Stimulated activated naive CD8-positive, alpha-beta T cell treated with anti-CD3 and anti-CD28 coated beads, Interleukin-15, Interleukin-2, amounts not matched to agents 100 U/mL and 50 U/mL, for 24 hours (primary cell): ENCODE data around the gene UBE3B.
"Not testable (repeated sequence)": the region's sequence is repeated elsewhere in the genome, so short reads cannot be mapped to it uniquely, and the experiment has no call there.

ENCODE experiments used
- ATAC-seq: fragments of 150-1000 bp; cut with Tn5 transposase; one replicate; pipeline ENCODE4 v1.10.0; 2021
- DNase-seq: peaks from one replicate; pipeline ENCODE4 v3.0.0; 2021

Gene UBE3B

DNA sequence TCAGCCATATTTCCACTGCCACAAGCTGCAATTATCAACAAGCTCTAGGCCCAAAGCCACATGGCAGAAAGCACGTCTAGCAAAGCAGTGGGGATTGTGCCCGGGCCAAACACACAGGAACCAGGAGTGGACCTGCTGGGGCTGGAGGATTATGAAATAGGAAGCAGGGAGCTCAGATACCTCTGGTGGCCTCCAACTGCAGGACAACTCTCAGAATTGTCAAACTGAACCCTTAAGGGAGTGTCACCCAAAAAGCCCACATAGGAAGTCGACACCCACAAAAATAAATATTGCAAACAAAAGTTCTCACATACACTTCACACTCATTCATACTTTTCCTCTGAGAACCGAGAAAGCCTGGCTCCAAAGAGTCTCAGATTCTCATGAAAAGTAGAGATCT lies 26.5 kb upstream of the UBE3B start:
- DNase-seq (no peak), ATAC-seq (no peak)

DNA sequence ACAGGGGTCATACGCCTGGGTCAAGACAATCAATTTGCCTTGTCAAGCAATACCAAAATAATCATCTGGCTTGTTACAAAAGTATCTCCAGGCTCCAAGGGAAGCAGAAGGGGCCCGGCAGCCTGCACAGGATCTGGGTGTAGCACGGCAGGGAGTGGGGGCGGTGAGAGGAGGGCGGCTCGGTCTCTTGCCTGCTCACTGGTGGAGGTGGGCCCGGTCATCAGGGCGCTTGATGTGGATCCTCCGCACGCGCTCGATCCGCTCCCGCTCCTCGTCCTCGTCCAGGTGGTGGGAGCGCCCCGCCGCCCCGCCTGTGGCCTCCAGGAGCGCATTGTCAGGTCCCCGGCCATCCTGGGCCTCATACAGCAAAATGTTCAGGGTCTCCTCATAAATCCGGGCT lies 26.0 kb upstream of the UBE3B start:
- ATAC-seq (no peak), DNase-seq (no peak)

- DNase-seq (no peak), ATAC-seq (no peak)
Measured at GRCh38 chr12:109452489-109452888, 24.9 kb upstream of the UBE3B start.

- DNase-seq = no peak
- no peak for ATAC-seq
Measured at GRCh38 chr12:109455706-109456105, 21.7 kb upstream of the UBE3B start.

DNA sequence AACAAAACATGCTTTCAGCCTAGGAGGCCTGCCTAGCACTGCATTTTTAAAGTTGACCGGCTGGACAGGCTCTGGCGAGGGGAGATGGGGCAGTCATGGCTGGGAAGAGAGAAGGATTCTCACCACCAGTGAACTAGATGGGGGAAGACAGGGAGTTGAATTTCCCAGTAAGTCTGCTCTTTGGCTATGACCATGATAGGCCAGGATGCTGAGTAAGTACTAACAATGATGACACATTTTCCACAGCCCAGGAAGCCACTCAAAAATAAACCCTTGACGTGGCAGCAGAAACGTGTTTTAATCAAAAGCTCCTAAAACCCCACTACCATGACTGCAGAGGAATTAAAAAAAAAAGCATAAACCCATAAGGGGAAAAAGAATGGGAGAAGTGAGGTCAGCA lies 19.3 kb upstream of the UBE3B start:
- no peak for ATAC-seq
- DNase-seq = no peak

DNA sequence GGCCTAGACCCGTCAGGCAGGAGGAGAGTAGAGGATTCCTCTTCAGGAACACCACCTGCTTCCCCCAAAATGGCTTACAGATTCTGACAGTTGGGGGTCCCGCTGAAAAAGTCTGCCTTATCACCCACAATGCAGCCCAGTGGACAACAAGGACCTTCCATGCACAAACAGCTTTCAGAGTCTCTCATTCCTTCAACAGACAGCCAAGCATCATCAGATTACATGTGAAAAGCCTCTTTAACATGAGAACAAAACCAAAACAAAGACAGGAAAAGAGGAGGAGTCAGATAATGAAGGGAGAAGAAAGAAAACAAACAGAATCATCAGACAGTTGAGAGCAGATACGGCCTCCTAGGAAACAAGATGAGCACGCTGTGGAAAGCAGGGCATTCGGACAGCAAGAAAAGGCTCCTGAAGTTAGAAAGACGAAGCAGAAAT lies 18.6 kb upstream of the UBE3B start:
- ATAC-seq = no peak
- DNase-seq = no peak

GRCh38 chr12:109459247-109459646 lies 18.2 kb upstream of the UBE3B start:
- DNase-seq = no peak
- no peak for ATAC-seq

DNA sequence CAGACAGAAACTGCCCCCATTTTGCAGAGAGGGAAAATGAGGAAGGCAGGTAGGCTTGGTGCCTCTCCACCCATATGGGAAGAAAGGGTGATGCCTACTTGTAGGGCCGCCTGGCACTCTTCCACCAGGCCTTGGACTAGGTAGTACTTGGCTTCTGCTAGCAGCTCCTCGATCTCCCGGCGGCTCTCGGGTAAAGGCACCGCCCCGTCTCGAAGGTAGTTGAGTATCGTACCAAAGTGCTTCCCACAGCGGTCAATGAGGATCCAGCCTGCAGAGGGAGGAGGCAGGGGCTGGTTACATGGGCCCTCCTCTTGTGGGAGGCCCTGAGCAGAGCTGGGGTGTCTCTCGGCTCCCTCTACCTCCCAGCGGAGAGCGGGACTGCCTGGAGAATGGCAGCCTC lies 16.9 kb upstream of the UBE3B start:
- DNase-seq = no peak
- ATAC-seq = no peak

GRCh38 chr12:109461049-109461845 lies 16.2 kb upstream of the UBE3B start:
- ATAC-seq = no peak
- no peak for DNase-seq

GRCh38 chr12:109461846-109462756 lies 15.3 kb upstream of the UBE3B start:
- ATAC-seq = no peak
- DNase-seq = no peak

DNA sequence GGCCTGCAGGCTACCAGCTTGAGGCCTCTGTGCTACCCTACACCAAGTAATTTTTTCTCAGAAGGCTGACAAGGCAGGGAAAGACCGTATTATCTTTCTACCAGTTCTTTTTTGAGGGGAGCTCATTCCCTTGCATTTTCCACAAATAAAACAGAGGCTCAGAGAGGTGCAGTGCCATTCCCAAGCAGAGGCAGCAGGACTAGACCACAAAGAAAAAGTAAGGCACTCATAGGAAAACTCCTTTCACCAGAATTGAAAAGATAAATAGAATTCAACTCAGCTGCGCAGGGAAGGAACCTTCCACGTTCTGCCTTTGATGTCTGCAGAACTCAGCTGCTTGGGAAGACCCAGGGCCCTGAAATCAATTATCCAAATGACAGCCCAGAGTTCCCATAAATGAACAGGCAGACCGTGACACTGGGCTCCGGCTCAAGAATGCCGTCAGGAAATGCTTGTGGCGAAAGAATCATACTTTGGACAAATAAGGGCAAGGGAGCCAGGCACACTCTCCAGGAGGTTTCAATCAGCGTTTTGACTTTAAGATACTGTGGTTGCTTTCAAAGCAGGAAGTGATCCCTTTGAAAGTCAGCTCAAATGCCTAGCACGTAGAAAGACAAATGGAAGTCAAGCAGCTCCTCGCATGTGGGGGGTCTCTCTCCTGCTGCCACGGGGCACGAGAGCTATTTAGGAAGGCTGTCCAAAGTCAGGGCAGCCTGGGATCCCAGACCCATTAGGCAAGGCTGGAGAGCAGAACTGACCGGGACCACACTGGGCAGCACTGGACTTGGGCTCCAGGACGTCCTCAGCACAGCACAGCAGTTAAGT lies 14.4 kb upstream of the UBE3B start:
- no peak for DNase-seq

DNA sequence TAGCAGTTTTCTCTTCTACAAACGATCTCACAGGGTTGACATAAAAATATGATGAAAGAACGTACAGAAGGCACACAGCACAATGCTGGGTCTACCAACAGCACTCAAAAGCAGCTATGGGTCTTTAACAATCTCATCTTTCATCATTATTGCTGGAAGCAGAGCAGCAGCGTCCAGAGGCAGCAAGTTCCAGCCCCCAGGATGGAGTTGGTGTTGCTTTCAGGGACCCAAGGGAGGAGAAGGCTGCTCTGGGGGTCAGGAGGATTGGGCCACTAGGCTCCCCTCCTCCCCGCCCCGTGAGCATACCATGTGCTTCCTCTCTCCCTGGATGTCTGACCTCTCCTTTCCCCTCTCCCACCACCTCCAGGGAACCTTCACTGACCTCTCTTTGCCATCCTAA lies 13.7 kb upstream of the UBE3B start:
- ATAC-seq (no peak), DNase-seq (no peak)

More for the DNA sequence above, 14.4 kb upstream of the UBE3B start:
- no peak for ATAC-seq

- no peak for DNase-seq
Measured at GRCh38 chr12:109464642-109465351, 12.6 kb upstream of the UBE3B start.

DNA sequence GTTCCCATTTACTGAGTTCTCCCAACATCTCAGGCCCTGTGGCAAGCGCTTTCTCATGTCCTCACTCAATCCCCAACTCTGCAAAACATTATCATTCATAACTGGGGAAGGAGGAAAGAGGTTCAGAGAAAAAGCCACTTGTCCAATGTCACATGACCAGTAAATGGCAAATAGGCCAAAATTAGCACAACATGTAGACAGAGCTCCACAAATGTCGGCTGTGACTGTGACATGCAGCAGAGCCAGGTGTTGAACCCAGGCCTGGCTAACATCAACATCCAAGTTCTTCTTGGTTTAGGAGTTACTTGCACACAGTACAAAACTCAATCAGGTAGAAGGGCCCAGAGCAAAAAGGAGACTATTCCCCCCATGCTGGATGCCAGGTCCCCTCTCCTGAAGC lies 11.1 kb upstream of the UBE3B start:
- ATAC-seq (no peak), DNase-seq (no peak)

More at GRCh38 chr12:109464642-109465351, 12.6 kb upstream of the UBE3B start:
- no peak for ATAC-seq

DNA sequence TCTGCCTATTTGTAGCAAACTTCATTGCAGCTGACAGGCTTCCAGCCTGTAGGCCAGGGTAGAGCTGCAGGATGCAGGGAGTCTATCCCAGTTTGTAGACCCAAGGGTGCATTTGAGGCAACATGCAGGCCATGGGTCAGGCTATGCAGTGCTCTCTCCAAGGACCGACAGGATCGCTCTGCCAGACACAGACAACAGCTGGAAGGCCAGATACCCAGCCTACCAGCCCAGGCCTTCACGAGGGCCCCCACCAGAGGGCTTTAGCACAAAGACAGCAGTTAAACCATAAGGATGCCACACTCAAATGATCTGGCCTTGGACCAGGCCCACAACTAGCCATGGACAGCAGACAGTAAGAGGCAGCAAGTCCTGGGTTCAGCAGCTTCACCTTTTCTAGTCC lies 10.6 kb upstream of the UBE3B start:
- ATAC-seq (no peak), DNase-seq (no peak)

DNA sequence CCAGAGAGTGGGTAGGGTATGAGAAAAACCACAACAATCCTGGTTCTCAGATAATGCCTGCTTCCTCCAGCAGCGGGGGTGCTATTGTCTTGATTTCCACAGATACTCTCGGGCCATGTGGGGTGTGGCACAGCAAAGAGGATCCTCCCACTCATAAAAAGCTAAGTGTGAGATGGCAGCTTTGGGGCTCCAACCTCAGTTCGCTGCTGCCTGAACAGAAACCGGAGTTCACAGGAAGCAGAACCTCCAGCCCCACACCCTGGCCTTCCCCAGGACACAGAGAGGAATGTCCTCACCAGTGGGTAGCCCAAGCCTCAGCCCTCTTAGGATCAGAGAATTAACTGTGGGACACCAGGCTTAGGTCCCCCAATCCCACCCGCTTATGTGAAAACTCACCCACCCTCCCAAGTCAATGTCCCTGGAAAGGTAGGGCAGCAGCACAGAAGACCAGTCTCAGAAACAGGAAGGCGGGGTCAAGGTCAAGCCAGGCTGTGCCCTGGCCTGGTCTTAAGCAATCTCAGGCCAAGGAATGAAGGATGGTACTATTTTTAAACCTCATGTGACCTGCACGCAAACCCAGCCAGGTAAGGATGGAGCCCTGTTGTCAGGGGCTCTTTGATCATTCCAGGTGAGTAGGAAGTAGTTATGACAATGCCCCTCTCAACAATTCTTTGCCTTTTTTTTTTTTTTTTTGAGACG lies 9.3 kb upstream of the UBE3B start:
- DNase-seq = no peak
- ATAC-seq = no peak

GRCh38 chr12:109469517-109469916 lies 7.9 kb upstream of the UBE3B start:
- ATAC-seq (no peak), DNase-seq (no peak)

DNA sequence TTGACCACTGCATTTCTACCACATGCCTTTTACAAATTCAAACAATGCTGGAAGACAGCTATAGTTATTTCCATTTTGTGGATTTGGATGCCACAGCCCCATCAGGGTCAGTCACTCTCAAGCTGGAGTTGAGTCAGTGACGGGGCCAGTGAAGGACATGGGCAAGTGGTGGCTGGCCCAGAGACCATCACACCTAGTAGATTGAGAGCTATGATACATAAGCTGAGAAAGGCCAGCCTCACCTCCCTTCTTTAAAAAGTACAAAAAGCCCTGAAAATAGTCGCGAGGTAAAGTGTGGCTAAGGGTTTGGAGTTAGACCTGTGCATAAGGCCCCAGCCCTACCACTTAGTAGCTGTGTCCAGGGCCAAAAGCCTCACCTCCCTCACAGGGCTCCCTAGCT lies 4.4 kb upstream of the UBE3B start:
- DNase-seq (no peak), ATAC-seq (no peak)

DNA sequence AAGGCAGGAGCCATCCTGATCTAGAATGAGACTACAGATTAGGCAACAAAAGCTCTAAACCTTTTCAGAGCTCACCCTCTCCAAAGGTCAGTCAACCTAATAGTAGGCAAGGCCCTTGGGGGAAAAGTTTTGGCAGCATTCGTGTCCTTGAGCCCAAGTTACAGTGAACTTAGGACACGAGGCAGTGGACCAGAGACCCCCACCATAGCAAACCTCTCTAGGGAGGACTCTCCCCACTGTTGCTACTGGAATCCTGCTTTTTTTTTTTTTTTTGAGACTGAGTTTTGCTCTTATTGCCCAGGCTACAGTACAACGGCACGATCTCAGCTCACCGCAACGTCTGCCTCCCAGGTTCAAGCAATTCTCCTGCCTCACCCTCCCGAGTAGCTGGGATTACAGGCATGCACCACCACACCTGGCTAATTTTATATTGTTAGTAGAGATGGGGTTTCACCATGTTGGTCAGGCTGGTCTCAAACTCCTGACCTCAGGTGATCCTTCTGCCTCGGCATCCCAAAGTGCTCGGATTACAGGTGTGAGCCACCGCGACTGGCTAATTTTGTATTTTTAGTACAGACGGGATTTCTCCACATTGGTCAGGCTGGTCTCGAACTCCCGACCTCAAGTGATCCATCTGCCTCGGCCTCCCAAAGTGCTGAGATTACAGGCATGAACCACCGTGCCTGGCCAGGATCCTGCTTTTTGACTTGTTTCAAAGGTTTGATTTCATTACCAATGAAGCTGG lies 3.7 kb upstream of the UBE3B start:
- not testable (repeated sequence) for DNase-seq, ATAC-seq

- DNase-seq (no peak), ATAC-seq (no peak)
Measured at GRCh38 chr12:109475121-109475520, 2.3 kb upstream of the UBE3B start.
